Stimulated activated CD8-positive, alpha-beta memory T cell treated with anti-CD3 and anti-CD28 coated beads, Interleukin-12 subunit alpha, Interleukin-12 subunit beta, amount 100 ng/mL, for 4 hours (primary cell): ENCODE measurements around the gene PRDX2.
A peak's percentile ranks its signal among the peaks of the same experiment; 100 is the strongest.
"Not testable (repeated sequence)": the region's sequence is repeated elsewhere in the genome, so short reads cannot be mapped to it uniquely, and the experiment has no call there.

ENCODE experiments used
- DNase-seq: peaks from one replicate; pipeline ENCODE4 v3.0.0-alpha.2; 2020; ENCODE audit warnings: low read depth

The PRDX2 gene

DNA sequence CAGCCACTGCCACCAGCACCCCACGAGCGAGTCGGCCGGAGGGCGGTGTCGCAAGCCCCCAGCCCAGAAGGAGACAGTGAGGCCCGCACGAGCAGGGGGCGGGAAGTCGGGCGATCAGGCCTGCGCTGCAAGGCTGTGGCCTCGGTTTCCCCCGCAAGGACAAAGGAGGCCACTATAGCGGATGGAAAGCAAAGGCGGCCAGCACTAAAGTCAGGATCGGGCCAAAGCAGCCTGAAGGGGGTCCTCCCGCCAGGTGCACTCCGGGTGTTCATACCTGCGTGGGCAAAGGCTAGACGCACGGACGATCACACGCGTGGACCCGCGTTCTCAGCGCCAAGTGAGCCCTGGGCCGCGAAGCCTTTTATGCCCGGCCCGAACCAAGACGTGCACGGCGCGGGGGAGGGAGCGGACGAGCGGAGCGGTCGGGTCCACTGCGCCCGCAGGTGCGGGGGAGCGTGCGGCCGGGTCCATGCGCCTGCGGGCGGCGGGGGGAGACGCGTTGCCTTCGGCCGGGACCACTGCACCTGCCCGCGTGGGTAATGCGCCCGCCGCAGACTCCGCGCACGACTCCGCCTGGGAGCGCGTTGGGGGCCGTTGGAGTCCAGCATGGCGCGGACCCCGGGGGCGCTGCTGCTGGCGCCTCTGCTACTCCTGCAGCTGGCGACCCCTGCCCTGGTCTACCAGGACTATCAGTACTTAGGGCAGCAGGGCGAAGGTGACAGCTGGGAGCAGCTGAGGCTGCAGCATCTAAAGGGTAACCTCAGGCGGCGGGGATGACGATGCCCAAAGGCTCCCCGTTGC is at the start of gene PRDX2, which contains the start of gene THSD8:
PRDX2 (minus strand) TSS at position 335 of the 801 bp plus-strand sequence. CDS start 539 bp downstream, outside the sequence.
THSD8 (plus strand) TSS at position 604 of the 801 bp plus-strand sequence; CDS start at position 607, 3 bp downstream.
- peak; percentile 41 for DNase-seq

DNA sequence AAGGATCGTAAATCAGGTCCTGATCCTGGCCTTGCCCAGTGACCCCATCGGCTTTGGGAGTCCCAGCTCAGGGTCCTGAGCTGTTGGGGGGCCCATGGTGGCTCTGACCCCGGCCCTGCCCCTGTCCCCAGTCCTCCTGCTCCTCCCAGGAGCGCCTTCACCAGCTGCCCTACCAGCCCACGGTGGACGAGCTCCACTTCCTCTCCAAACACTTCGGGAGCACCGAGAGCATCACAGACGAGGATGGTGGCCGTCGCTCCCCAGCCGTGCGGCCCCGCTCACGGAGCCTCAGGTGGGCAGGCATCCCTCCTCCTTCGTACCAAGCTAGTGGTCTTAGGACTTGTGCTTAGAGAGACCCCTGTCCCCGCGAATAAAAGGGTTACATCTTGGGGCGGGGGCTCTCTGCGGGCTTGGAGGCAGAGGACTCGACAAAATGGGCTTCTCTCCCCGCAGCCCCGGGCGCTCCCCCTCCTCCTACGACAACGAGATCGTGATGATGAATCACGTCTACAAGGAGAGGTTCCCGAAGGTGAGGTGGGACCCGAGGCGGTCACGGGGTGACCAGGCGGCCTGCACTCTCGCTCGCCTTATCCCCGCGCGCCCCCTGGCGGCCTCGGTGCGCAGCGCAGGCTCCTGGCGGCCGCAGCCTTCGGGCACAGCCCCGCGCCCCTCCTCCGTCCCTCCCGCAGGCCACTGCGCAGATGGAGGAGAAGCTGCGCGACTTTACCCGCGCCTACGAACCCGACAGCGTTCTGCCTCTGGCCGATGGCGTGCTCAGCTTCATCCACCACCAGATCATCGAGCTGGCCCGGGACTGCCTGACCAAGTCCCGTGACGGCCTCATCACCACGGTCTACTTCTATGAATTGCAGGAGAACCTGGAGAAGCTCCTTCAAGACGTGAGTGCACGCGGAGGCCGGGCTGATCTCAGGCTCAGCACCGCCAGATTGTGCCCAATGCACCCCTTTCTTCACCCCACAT is 45.8 kb upstream of the PRDX2 start:
- DNase-seq: peak; percentile 72

DNA sequence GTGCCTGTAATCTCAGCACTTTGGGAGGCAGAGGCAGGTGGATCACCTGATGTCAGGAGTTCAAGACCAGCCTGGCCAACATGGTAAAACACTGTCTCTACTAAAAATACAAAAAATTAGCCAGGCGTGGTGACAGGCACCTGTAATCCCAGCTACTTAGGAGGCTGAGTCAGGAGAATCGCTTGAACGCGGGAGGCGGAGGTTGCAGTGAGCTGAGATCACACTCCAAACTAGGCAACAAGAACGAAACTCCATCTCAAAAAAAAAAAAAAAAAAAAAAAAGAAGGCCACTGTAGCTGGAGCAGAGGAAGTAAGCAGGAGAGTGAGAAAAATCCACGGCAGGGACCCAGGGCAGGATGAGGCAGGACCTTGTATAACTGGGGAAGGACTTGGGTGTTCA is 45.0 kb upstream of the PRDX2 start:
- DNase-seq: not testable (repeated sequence)

DNA sequence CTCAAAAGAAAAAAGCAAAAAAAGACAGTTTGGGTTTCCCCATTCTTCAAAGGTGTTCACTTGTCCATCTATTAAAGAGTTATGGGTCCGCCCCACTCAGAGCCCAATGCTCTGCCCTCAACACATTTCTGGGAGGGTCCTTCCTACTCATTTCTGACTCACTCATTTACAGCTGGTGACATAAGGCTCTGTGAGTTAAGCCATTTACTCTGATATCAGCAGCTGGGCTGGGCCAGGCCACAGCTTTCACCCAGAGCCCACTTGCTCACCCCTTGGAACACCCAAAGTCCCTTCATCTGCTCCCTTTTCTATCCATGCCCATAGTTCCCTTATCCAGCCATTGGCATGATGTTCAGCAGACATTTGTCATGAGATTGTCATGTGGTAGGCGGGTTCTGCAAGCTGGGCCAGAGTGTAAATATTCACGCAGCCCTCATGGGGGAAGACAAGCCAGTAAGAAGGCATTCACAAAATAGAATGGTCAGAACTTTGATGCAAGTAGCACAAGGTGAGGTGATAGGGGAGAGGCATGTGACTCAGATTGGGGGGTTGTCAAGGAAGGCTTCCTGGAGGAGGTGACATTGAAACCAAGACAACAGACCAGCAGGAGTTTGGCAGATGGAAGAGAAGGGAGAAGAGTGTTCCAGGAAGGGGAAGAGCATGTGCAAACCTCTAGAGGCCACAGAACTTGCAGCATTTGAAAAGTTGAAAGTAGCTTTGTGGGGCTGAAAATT is 42.6 kb upstream of the PRDX2 start:
- no peak for DNase-seq

DNA sequence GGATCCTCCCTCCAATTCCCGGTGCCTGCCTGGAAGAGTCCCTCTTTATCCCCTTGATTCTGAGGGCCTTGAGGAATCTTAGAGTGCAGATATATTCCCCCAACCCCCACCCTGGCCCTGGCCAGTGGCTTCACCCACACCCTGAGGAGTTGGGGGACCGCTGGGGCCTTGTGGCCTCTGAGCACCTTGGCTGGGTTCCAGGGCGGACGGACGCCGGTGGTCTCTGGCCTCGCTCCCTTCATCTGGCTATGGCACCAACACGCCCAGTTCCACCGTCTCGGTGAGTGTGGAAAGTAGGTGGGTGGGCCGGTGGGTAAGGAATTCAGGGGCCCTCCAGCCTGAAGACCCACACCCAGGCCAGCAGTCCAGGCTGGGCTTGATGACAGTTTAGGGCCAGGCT is 41.7 kb upstream of the PRDX2 start:
- no peak for DNase-seq

DNA sequence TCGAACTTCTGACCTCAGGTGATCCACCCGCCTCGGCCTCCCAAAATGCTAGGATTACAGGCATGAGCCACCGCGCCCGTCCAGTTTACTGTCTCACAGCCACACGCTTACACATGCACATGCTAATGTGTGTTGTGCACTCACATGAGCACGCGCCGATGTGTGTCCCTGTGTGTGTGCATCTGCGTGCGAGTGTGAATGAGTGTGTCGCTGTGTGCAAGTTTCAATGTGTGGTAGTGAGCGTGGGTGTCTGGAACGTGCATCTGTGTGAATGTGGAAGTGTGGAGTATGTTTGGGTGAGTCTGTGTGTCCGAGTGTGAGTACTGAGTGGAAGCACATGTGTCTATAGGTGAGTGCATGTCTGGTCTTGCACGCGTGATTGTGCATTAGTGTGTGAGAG is 40.9 kb upstream of the PRDX2 start:
- no peak for DNase-seq

DNA sequence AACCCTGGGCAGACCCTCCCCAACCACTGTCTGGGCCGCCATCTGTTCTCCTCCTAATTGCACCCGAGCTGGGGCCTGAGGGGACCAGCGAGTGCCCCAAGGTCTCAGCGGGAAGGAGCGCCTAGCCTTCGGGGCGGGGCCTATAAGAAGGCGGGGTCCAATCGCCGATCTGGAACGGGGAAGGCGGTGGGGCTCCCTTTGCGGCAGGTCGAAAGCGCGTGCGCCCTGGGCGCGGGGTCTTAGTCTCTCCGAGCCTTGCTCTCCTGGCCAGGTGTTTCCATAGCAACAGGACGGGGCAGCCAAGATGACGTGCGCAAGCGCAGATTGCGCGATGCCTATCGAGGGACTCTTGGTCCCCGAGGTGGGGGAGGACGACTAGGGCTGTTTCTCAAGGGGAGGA is 39.5 kb upstream of the PRDX2 start:
- no peak for DNase-seq

DNA sequence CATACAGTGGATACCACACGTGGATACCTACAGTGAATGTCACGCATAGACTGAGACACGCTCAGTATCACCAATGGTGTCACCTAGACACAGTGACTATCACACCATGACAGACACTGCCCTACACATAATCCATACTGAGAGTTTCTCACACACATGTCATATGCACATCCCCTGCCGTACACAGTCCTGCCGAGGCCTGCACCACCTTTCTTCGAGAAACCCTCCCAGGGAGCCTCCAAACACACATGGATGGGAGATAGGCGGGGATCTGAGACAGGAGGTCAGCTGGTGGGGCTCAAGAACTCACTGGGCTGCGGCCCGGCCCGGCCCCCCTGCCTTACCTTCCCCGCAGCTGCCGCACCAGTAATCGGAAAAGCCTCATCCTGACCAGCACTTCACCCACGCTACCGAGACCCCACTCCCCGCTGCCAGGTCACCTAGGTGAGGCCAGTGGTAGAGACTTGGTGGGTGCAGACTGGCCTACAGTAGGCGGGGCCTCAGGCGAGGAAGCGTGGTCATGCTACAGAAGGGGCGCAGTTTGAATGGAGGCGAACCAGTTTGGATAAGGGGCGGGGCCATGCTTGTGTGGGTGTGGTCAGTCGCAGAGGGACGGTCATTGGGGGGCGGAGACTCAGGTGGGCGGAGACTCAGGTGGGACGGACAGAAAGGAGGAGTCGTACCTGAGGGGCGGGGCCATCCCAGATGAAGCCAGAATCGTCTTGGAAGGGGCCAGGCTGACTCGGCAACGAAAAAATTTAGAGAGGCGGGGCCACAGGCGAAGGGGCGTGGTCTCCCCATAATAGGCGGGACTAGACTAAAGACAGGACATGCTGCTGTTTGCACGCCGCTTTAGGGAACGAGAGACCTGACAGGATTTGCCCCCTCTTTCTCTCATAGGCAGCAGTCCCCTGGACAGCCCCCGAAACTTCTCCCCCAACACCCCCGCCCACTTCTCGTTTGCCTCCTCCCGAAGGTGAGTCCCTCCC is 38.8 kb upstream of the PRDX2 start:
- no peak for DNase-seq

DNA sequence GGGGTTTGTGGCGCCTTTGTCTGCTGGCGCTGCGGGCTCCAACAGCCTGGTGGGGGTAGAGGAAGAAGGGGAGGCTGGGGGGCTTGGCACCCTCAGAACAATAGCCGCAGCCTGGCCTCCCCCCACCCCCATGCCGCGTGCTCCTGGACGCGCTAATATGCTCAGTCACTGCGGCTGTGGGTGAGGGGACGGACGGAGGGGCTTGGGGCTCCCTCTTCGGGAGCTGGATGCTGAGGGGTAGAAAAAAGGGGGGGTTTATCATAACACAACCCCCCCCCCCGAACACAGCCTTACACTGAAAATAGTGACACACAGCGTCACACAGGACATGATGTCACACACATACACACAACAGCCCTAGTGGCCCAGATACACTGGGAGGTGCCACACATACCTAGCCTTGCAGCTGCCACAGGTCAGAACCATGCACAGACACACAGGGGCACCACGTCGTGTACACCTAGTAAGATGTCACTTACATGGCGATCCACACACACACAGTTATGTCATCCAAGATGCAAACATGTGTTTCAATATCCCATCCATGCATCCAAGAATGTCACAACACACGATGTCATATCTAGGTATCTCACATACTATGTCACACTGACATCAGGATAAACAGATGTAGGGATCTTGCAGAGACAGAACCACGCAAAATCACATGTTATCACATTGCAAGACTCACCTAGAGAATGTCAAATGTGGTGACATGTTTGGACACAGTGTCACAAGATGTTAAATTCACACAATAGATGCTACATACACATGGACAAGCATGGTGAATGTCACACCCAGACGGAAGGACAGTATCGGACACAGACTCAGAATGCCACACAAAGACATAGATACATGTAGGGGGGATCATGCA is 37.5 kb upstream of the PRDX2 start:
- no peak for DNase-seq

DNA sequence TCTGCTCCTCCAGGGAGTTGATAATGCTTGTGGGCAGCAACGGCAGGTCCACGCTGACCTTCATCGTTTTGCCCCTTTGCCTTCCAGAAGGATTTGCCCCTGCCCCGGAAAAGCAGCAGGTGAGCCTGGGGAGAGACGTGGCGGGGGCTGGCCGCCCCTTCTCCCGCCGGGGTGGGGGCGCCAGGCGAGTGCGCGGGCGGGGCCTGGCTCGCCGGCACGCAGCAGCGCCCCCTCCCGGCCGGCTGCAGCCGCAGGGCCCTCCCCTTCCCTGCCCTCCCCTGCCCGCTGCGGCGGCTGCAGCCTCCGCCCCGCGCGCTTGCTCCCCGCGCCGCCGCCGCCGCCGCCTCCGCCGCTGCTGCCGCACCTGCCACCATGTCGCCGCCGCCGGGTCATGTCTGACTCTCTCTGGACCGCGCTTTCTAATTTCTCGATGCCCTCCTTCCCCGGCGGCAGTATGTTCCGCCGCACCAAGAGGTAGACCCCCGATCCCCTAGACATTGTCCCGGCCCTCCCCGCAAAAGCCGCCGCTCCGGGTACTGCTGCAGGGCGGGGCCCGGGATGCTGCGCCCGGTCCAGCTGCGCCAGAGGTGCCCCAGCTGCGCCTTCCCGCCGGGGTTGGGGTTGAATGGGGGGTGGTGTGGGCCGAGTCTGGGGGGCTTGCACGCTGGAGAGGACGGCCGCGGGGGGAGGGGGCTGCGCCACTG is 36.7 kb upstream of the PRDX2 start, which contains the start of gene MAST1:
MAST1 (plus strand) TSS at position 334 of the 704 bp plus-strand sequence; CDS start at position 392, 58 bp downstream.
- no peak for DNase-seq

DNA sequence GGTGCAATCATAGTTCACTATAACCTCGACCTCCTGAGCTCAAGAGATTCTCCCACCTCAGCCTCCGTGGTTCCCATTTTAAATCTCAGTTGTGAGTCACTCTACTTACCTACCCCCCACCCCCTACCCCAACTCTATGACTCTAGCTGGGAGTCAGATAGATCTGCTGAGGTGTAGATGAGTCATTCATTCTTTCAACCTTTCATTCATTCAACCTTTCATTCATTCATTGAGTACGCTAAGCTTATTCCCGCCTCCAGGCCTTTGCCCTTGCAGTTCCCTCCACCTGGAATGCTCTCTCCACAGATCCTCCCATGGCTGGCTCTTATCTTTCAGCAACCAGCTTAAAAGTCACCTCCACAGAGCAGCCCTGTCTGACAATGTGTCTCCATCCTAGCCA is 35.6 kb upstream of the PRDX2 start:
- no peak for DNase-seq

DNA sequence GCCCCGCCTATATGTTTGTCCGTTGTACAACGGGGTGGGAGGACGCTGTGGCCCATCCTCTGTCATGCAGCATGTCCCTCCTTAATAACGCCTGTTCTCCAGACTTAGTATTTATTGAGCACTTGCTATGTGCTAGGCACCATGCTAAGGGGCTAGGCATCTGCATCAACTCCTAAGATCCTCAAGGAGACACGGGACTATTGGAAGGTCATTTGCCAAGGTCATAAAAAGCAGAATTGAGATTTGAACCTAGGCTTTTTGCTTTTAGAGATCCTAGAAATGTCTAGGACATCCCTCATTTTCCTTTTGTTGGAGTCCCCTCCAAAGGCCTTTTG is 34.9 kb upstream of the PRDX2 start:
- no peak for DNase-seq

DNA sequence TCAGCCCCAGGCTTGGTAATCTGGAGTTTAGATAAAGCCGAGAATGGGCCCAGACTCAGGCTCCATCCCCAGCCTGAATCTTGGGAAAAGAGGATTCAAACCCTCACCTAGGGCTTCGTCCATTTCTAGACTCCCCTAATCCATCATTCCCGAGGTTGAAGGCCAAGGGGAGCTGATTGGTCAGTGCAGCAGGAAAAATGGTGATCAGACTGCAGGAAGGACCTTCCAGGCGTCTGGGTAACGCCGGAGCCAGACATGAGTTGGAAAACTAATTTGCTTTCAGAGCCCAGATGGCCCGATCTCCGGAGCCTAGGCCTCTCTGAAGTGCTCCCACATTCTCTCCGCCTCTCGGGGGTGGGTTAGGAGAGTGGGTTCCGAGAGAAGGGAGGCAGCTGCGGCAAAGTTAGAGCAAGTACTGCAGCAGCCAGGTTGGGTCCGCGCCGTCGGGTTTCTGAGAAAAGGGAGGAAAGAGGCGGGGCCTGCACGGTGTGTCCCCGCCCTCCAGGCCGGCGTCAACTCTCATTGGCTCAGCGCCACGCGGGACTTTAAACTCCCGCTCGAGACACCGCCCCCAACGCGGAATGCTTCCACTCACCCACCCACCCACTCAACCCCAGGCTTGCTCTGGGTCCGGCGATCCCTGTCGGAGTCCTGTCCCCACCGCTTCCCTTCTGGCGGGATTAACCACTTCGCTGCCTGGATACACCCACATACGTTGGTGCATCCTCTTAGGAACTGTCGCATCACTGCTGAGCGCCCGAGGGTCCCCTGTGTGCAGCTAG is 33.6 kb upstream of the PRDX2 start:
- DNase-seq: no peak

DNA sequence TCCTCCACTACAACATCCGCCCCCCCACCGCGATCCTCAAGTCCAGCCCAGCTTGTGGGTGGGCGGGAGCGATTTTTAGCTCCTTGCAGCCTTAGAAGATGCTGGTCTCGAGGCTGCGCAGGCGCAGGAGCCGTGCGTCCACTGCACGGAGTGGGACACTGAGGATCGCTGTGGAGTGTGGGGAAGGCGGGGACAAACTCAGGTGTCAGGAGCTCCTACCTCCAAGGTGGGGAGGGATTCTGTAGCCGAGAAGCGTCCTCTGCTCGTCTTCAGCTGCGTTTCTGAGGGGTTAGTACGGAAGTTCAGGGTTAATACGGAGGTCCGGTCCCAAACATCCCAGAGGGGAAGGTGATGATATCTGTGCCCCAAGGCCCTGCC is 33.0 kb upstream of the PRDX2 start, which contains the start of gene RTBDN:
RTBDN (minus strand) TSS at position 14 of the 378 bp plus-strand sequence. CDS start 4,600 bp downstream, outside the sequence.
- no peak for DNase-seq

DNA sequence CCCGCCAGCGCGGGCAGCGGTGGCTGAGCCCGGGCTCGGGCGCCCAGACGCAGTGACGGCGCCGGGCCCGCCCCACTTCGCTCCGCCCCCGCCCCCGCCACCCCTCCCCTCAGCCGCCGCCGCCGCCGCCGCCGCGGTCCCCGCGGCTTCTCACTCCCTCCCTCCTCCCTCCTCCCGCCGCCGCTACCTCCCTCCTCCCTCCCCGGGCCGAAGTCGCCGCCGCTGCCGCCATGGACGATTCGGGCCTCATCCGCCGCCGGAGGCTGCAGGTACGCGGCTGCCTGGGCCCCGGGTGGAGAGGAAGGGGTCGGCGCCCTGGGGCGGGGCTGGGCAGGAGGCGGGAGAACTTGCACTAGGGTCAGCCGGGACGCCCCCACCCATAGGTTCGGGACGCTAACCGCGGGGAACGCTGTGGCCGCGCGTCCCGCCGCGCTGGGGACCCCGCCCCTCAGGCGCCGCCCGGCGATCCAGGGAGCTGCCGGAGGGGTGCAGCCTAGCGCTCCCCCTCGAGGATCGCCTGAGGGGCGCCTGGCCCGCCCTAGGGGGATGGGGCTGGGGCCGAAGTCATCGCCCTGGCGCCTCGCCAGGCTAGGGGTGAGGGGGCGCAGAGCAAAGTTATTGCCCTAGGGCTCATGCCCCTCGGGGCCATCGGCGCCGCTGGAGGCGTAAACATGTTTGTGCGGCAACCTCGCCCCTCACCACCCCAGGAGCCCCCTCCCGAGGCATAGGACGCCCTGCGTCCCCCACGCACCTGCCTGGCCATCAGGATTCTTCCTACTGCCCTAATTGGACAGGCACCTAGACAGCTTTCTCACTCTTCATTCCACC is 32.4 kb upstream of the PRDX2 start:
- DNase-seq: peak; percentile 26

DNA sequence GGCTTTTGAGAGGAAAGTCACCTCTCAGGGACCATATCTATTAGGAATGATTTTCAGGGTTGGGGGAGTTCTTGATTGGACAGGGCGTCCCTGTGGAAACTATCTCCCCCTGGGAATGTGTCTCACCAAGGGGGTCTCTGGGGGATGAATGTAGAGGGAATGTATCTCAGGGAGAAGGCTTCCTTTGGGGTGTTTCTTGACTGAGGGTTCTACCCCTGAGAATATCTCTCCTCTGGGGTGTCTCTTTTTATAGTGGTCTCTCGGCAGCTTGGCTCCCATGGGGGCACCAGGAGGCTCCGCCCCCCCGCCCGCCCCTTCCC is 31.8 kb upstream of the PRDX2 start:
- no peak for DNase-seq

DNA sequence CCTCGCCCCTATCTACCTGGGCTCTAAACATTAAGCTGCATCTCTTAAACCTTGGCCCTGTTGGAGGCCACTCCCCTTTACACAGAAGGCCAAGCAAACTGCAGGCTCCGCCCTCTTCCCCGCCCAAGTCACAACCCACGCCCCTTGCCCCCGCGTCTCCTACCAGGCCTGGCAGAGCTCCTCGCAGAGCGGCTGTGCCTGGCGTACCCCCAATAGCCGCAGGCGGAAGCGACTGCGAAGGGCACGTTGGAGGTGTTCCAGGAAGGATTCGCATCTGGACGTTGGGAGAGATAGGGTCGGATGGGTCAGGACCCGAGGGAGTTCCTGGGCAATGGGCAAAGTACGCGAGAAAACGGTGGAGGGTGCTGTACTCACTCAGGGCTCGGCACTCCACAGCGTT is 26.9 kb upstream of the PRDX2 start:
- DNase-seq: no peak
